HG03280 (cell line): ENCODE data around the gene MXI1.

Source experiments
- ATAC-seq: cut with Tn5 transposase; IDR thresholded peaks from one replicate; pipeline ENCODE4 v1.9.1; 2021; ENCODE audit warnings: mild to moderate bottlenecking, moderate library complexity; ENCODE audit not compliant: unreplicated experiment

MXI1 gene

DNA sequence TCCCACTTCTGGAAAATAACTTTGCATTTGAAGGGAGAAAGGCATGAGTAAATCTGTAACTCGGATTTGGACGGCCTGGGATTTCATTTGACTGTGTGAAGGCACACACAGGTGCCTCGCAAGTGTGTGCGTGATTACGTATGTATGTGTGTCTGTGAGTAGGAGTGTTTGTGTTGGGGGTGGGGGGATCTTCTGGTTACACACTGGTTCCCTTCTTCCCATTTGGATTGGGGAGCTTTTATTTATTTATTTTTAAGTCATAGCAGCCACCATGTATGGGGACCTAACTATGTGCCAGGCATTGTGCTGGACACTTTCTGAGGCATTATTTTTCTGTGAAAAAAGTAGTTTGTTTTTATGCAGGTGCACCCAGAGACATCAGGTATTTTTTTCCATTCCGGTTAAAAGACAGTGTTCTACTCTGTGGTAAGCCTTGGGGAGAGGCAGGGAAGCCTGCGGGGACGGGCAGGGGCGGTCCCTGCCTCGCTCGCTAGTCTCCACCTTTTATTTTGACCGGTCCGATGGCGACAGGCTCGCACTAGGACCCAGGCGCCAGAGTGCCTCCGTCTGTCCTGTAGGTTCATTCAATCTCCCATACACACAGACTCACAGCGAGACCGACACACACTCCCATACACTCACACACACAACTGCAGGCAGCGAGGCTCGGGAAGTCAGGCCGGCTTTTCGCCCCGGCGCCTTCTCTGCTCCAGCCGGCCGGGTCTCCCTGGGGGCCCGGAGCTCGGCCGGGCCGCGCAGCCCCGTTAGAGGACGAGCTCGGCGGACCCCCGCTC lies at the start of gene MXI1:
MXI1 (plus strand) TSS at position 595 of the 794 bp plus-strand sequence. CDS start 204 bp downstream, outside the sequence.
- peak; percentile 50 for ATAC-seq

DNA sequence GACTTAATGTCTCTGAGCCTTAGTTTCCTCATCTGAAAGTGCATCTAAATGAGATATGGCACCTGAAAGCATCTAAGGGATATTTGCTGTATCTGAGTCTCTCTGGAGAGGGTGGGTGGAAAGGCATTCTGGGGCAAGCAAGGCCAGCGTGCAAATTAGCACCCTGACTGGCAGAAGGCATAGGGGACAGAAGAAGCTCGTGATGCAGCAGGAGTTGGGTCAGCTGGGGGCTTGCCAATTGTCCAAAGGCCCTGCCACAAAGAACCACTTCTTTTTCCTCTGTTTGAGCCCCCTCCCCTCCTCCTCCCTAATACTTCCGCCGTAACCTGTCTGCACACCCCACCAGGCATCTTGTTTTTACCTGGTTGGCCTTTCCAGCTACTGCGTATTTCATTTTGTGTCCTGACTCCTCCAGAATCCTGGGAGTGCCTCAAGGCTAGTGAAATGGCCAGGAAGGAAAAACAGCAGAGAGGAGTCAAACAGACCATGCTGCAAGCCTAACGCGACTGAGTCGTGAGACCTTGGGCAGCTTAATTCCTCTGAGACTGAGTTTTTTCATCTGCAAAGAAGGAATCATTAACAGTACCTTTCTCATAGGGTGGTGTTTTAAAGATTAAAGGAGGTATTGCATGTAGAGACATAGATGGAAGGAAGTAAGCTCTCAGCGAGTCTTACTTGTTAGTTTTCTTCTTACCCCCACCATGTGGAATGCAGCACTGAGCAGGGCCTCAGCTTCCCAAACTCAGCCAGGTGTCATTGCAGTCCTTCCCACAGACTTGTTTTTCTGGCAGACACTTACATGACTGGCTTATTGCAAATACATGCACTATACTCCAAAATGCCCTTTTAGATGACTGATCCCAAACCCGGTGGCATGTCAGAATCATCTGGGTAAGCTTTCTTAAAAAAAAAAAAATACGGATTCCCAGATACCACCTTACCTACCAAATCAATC lies 49.1 kb upstream of the MXI1 start:
- ATAC-seq = no peak

DNA sequence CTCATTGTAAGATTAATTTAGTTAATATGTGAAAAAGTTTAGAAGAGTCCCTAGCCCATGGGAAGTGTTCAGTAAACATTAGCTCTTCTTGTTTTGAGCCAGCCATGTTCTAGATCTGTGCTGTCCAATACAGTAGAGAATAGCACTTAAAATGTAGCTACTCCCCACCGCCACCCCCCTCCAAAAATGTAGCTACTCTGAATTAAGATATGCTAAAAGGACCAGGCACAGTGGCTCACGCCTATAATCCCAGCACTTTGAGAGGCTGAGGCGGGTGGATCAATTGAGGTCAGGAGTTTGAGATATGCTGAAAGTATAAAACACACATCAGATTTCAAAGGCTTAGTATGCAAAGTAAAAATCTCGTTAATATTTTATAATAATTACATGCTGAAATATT lies 47.3 kb upstream of the MXI1 start:
- ATAC-seq = no peak

DNA sequence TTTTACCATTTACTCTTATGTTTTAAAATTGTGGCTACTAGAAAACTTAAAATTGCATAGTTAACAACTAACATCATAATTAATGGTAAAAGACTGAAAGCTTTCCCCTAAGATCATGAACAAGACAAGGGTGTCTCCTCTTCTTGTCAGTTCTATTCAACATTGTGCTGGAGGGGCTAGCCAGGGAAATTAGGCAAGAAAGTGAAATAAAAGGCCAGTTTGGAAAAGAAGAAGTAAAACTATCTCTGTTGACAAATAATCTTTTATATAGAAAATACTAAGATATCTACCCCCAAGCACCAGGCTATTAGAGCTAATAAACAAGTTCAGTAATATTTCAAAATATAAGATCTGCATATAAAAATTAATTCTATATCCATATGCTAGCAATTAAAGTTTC lies 46.9 kb upstream of the MXI1 start:
- no peak for ATAC-seq

DNA sequence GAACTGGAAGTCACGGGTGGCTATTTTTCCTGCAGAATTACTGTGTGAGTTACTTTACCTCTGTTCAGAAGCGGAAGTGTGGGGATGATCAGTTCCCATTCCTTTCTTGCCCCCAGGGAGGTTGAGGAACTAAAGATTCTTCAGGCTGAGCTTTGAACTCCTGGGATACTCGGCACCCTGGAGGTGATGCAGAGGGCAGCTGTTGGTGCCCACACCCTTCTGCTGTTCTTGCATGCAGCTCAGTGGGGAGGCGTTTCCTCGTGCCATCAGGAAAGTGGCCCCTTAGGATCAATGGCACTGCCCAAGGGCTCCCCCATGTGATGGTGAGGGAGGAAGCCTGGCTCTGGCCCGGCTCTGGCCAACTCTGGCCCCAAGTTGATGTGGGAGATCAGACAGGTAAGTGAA lies 44.7 kb upstream of the MXI1 start:
- no peak for ATAC-seq

GRCh38 chr10:110163192-110163773 lies 44.1 kb upstream of the MXI1 start:
- no peak for ATAC-seq

GRCh38 chr10:110163841-110164240 lies 43.6 kb upstream of the MXI1 start:
- ATAC-seq = no peak

GRCh38 chr10:110165239-110165638 lies 42.2 kb upstream of the MXI1 start:
- ATAC-seq = no peak

- ATAC-seq = no peak
These were observed 40.3 kb upstream of the MXI1 start for GRCh38 chr10:110167149-110167548.

GRCh38 chr10:110168601-110169481 lies 38.6 kb upstream of the MXI1 start:
- ATAC-seq = no peak

DNA sequence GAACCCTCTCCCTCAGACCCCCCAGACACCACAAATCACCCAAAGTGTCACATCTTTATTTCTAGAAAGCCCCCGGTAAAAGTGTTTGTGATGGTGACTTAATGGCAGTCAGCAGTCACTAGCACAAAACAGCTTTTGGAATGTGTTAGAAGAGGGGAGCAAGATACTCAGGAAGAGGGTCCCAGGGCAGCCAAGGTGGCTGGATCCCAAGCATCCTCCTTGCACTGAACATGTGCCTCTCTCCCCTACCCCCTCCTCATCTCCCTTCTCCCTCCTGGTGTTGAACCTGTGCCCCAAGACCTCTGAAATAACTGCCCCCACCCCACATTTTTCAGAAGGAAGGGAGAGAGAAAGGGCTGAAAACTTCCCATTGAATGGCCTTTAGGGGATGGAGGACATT lies 37.8 kb upstream of the MXI1 start:
- no peak for ATAC-seq

GRCh38 chr10:110170142-110170971 lies 37.0 kb upstream of the MXI1 start:
- ATAC-seq = no peak

DNA sequence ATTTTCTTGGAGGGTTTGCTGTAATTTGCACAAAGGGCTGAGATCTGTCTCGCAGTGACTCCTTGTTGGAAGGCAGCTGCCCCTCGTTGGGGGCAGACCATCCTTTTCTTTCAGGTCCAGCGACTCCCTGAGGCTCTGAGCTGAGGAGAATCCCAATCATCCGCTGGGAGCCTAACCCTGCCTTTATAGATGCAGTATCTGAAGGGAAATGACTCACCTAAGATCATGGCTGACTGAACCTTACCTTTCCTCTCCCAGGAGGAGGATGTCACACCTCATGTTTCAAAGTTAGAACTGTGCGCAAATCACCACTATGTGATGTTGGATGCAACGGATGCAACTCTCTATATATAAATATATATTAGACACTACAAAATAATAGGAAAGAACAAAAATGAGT lies 36.4 kb upstream of the MXI1 start:
- no peak for ATAC-seq

DNA sequence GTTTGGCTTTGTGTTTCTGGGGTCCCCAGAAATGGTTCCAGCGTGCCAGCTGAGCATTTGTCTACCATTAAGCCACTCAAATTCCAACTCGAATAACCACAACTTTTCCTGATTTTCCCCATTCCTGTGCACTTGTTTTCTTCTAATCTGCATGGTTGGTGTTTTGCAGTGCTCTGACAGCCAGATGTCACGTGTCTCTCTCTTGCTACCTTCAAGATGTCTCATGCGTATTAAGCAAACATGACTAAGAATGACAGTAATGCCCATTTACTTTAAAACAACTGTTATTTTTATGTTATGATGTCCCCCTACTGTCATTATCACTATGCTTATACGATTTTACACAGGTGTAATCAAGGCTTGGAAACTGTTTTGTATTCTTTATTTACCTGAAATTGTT lies 35.2 kb upstream of the MXI1 start:
- no peak for ATAC-seq

GRCh38 chr10:110174201-110174600 lies 33.2 kb upstream of the MXI1 start:
- no peak for ATAC-seq

- no peak for ATAC-seq
These were observed 32.6 kb upstream of the MXI1 start for GRCh38 chr10:110174816-110175215.

DNA sequence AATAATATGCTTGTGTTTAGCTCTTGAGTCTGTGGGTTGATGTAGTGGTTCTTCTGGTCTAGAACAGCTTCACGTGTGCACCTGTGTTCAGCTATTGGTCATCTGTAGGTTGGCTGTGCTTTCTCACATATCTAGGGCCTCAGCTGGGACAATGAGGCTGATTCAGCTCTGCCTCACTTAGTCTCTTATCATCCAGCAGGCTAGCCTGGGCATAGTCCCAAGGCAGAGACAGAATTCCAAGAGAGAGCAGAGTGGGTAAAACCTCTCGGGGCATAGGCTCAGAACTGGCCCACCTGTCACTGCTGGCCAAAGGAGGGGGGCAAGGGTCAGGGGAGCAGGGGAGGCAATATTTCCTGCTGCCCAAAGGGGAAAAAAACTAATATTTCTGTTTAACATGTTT lies 32.0 kb upstream of the MXI1 start:
- ATAC-seq = no peak

DNA sequence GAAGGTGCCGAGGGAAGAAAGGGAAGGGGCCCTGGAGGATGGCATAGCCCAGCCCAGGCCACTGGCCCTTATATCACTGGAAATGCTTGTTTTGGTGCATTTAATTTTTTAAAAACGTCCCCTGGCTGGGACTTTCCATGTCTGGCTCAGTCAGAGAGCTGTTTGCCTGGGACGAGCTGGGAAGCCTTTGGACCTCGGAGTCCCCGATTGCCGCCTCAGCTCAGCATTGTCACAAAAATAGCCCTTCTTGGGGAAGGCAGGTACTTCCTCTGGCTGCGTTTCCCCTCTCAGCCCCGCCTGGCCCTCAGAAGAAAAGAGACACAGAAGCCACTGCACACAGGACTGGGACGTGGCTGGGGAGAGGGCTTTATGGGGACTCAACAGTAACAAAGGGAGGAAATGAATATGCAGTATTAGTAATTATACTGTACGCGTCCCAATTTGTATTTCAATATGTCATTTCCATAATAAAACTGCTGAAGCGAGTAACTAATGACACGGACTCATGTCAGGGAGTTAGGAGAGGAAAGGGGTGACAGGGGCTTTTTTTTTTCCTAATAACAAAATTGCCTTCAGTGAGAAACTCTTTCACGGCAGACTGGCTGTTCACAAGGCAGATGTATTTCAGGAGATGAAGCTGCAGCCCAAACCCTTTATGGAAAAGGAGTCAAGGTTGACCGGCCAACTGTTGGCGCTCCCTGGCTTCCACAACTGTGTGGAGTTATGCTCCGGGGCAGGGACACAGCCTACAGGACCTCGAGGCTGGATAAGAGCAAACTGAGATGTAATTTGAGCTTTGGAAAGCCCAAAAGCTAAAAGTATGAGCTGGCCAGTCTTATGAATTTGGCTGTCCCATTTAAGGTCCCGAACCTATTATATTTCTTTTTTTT lies 31.0 kb upstream of the MXI1 start:
- ATAC-seq = no peak

DNA sequence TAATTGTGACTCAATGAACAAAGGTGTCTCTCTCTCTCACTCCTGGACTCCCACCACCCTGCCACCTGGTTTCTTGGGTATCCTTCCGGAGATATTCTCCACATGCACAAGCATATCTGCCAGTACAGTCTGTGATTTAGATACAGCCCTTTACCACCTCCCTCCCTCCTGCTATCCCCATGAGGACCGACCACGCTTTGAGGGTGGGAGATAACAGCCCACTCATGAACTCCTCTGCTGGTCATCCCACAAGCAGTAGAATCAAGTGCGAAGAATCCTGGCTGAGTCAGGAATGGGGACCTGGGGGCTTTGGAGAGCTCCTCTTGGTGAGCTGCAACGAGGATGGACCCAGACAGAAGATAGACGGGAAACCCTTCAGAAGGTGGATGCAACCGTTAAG lies 28.2 kb upstream of the MXI1 start:
- ATAC-seq = no peak
